Activated CD4-positive, alpha-beta memory T cell treated with anti-CD3 and anti-CD28 coated beads, Interleukin-2, amount 10 ng/mL, durations not matched to agents 7 days and 5 days (primary cell): ENCODE measurements around the gene FERMT3. TPM values are rescaled to one million over a fixed set of nuclear protein-coding genes. Genes with fewer than 3 reads are reported as not detected.
"Not testable (repeated sequence)": the region's sequence is repeated elsewhere in the genome, so short reads cannot be mapped to it uniquely, and the experiment has no call there.

ENCODE experiments used
- CTCF ChIA-PET: fragments of 350-600 bp; sonication (Branson Sonifier 250); formaldehyde crosslinking; loops from one replicate; lab custom pipeline; 2021; ENCODE audit warnings: antibody characterized with exemption, inconsistent platforms; lab: Charles Lee
- POLR2A ChIA-PET: fragments of 350-600 bp; sonication (Branson Sonifier 250); formaldehyde crosslinking; loops from one replicate; lab custom pipeline; 2021; ENCODE audit warnings: antibody characterized with exemption; lab: Charles Lee
- DNase-seq: peaks from one replicate; pipeline ENCODE4 v3.0.0-alpha.2; 2020
- H3K27ac Mint-ChIP-seq: one replicate; pipeline ENCODE4 v1.8.0; 2021; ENCODE audit warnings: mild to moderate bottlenecking, mixed read lengths
- H3K27me3 Mint-ChIP-seq: one replicate; pipeline ENCODE4 v1.8.0; 2021; ENCODE audit warnings: mixed read lengths
- H3K36me3 Mint-ChIP-seq: one replicate; pipeline ENCODE4 v1.8.0; 2021; ENCODE audit warnings: low read depth, mixed read lengths
- H3K4me1 Mint-ChIP-seq: one replicate; pipeline ENCODE4 v1.8.0; 2021; ENCODE audit warnings: mixed read lengths
- H3K4me3 Mint-ChIP-seq: one replicate; pipeline ENCODE4 v1.8.0; 2021; ENCODE audit warnings: mild to moderate bottlenecking, mixed read lengths
- H3K9me3 Mint-ChIP-seq: one replicate; pipeline ENCODE4 v1.8.0; 2021; ENCODE audit warnings: mixed read lengths
- total RNA-seq, 2 experiments: library from RNA; stranded (reverse); gene quantifications; one replicate each; pipeline ENCODE4 v1.2.3, GENCODE V29; 2021

The FERMT3 gene
- total RNA-seq, 2 experiments from 2014 or later: 195 to 199 TPM

DNA sequence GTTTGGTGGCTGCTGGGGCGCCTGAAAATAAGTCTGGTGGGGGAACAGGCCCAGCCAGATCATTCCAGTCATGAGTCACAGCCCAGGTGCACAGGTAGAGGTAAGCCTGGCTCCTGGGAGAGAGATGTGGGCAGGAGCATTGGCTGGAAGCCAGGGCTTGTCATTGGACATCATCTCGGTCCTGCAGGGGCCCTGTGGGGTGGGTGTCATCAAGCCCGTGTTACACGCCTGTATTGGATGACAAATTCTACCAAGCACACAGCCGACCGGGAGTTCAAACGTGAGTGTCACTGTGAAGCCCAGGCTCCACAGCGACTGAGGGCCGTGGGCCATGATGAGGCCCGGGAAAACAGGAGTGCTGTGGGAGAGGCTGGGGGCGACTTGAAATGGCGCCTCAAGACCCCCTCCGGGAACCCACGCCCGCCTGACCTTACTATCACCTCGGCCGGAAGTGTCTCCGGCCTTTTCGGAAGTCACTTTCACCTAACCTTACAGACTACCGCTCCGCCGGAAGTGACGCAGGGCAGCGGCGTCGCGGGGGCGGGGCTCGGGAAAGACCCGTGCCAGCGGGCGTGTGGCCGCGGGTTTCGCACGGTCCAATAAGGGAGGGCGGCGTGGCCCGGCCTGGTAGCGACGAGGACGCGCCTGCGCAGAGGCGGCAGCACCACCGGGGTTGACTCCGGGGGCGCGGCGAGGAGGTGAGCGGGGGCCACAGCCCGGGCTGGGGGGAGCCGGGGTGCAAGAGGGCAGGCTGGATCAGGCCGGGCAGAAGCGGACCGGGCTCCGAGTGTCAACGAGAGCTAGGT is 34.1 kb downstream of the FERMT3 start, which contains the start of gene FKBP2:
Gene FKBP2 (plus strand): TSS at position 661 of the 806 bp plus-strand sequence. CDS start 1,293 bp downstream, outside the sequence.
- peak within 1 kb of the TSS; percentile 90 for H3K4me3 Mint-ChIP-seq
- H3K27ac Mint-ChIP-seq: peak within 1 kb of the TSS; percentile 92
- DNase-seq: peak; percentile 98
- H3K36me3 Mint-ChIP-seq: peaks cover 23% of the 10 kb centered on the region
- H3K4me1 Mint-ChIP-seq: peaks cover 52% of the 10 kb centered on the region
- H3K27me3 Mint-ChIP-seq: no peaks in the 10 kb centered on the region
- H3K9me3 Mint-ChIP-seq: no peaks in the 10 kb centered on the region
- ChIA-PET CTCF (interaction anchor here (0.7 to 3.6 kb wide), 15 partner anchors 10 to 538 kb away, joined by 3 to 23 read pairs (median 5); partner anchors contain the start of genes CATSPERZ, GPR137, NUDT22 and PRDX5), POLR2A (interaction anchor here (0.8 to 5.9 kb wide), 13 partner anchors 9 to 77 kb away, joined by 4 to 49 read pairs (median 8); partner anchors contain the start of genes BAD, DNAJC4, FERMT3 and NUDT22)

DNA sequence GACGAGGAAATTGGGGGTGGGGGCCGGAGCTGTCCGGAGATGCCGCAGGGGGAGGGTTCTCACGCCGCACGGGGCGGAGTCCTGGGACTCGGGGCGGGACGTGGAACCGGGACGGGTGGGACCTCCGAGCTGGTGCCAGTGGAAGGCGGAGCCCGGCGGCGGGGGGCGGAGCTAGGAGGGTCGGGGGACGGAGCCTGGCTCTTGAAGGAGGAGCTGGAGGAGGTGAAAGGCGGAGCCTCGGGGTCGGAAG is 34.6 kb downstream of the FERMT3 start:
- peak overlapping the region; percentile 90 for H3K4me3 Mint-ChIP-seq
- H3K27ac Mint-ChIP-seq: peak overlapping the region; percentile 92
- POLR2A ChIA-PET: interaction anchor here (0.8 to 5.9 kb wide), 11 partner anchors 9 to 76 kb away, joined by 4 to 49 read pairs (median 8); partner anchors contain the start of genes BAD, DNAJC4, FERMT3 and NUDT22
- CTCF ChIA-PET: interaction anchor here (0.7 to 3.6 kb wide), 14 partner anchors 9 to 537 kb away, joined by 3 to 23 read pairs (median 6); partner anchors contain the start of genes CATSPERZ, GPR137, NUDT22 and PRDX5
- DNase-seq: peak; percentile 100
- no peaks in the 10 kb centered on the region for H3K27me3 Mint-ChIP-seq
- peaks cover 50% of the 10 kb centered on the region for H3K4me1 Mint-ChIP-seq
- peaks cover 23% of the 10 kb centered on the region for H3K36me3 Mint-ChIP-seq
- no peaks in the 10 kb centered on the region for H3K9me3 Mint-ChIP-seq

DNA sequence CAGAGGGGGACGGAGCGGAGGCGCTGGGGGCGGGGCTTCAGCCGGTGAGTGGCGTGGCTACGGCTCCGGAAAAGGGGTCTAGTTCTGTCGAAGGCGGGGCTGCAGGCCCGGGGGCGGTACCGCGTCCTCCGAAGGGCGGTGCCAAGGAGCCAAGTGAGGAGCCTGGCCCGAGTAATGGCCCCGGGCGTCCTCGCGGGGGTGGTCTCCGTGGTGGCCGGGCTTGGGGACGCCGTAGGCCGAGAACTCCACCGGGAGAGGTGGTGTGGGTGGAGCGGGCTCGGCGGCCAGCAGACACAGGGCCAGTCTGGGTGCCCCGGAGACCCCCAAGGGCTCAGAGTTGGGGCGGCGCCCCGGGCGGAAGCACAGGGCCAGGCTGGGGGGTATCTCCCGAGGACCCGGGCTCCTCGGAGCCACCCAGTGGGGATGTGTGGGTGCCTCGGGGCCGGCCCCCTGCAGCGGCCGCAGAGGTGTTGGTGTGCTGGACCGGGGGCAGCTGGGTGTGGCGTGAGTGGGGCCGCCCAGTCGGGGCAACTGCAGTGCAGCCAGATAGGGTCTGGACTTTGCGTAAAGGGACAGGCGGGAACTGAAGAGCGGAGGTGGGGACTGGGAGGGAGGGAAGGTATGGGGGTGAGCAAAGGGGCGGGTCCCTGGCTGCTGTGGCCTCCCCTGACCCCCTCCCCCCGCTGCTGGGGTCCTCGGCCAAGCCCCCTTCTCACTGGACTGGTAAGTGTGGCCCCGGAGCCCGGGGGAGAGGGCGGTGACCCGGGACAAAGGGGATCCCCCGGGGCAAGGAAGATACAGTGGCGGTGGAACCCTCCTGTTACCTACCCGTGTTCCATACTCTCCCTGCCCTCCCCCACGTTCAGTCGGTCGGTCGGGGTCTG is 35.2 kb downstream of the FERMT3 start:
- DNase-seq: no peak
- CTCF ChIA-PET: interaction anchor here (0.7 to 3.6 kb wide), 14 partner anchors 8 to 537 kb away, joined by 3 to 23 read pairs (median 6); partner anchors contain the start of genes CATSPERZ, GPR137, NUDT22 and PRDX5
- Mint-ChIP-seq H3K4me3 (peak overlapping the region; percentile 90), H3K27me3 (no peaks in the 10 kb centered on the region), H3K36me3 (peaks cover 23% of the 10 kb centered on the region), H3K27ac (peak overlapping the region; percentile 92), H3K9me3 (no peaks in the 10 kb centered on the region), H3K4me1 (peaks cover 50% of the 10 kb centered on the region)
- POLR2A ChIA-PET: interaction anchor here (0.6 to 11.2 kb wide), 13 partner anchors 8 to 76 kb away, joined by 4 to 131 read pairs (median 8); partner anchors contain the start of genes BAD, DNAJC4, FERMT3 and NUDT22

DNA sequence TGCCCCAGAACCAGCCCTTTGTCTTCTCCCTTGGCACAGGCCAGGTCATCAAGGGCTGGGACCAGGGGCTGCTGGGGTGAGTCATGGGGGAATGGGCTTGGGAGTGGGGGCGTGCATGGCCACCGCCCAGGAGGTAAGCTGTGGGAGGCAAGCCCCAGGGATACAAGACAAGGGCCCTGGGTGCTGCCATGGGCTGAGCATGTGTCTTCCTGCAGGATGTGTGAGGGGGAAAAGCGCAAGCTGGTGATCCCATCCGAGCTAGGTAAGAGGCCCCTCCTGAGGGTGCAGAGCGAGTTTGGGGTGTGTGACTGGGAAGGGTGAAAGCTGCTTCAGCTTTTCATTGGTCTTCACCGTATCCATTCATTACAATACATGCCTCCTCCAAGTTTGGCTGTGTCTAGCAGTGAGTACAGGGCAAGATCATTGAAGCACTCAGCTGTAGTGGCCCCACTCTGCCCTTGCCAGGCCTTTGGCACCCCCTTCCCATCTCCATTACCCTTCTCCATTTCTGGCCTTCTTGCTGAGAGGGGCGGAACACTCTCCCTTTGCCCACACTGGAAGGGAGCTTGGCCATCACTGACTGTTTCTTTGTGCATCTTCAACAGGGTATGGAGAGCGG is 36.8 kb downstream of the FERMT3 start:
- ChIA-PET CTCF (interaction anchor here (0.7 to 3.6 kb wide), 7 partner anchors 7 to 74 kb away, joined by 3 to 23 read pairs (median 5); partner anchors contain the start of genes FERMT3, PRDX5 and TRMT112), POLR2A (interaction anchor here (0.8 to 11.2 kb wide), 11 partner anchors 12 to 97 kb away, joined by 3 to 131 read pairs (median 6); partner anchors contain the start of genes CCDC88B, DNAJC4, ESRRA and FERMT3)
- Mint-ChIP-seq H3K4me3 (peak overlapping the region; percentile 47), H3K27me3 (no peaks in the 10 kb centered on the region), H3K27ac (peak overlapping the region; percentile 35), H3K36me3 (peaks cover 13% of the 10 kb centered on the region), H3K9me3 (no peaks in the 10 kb centered on the region), H3K4me1 (peaks cover 56% of the 10 kb centered on the region)
- DNase-seq: no peak

DNA sequence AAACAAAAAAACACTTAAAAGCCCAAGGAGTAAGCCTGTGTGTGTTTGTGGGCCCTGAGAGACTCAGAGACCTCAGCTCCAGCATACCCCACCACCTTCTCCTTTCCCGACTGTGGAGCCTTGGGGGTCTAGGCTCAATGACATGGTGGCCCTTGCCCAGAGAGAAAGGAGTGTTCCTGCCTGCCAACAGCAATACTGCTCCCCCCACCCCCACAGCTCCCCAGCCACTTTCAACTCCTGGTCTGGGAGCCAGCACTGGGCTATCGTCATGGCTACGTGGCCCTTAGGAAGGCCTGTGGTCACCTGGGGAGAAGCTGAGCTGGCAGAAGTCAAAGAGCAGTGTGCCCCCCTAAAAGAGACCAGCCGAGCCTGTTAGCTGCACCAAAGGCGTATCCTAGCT is 37.6 kb downstream of the FERMT3 start:
- H3K4me1 Mint-ChIP-seq: peaks cover 55% of the 10 kb centered on the region
- POLR2A ChIA-PET: interaction anchor here (1.1 to 11.2 kb wide), 10 partner anchors 11 to 91 kb away, joined by 3 to 131 read pairs (median 12); partner anchors contain the start of genes CATSPERZ, DNAJC4, ESRRA and FERMT3
- H3K36me3 Mint-ChIP-seq: peaks cover 13% of the 10 kb centered on the region
- H3K27ac Mint-ChIP-seq: peak overlapping the region; percentile 35
- H3K27me3 Mint-ChIP-seq: no peaks in the 10 kb centered on the region
- CTCF ChIA-PET: interaction anchor here (0.7 to 1.8 kb wide), 7 partner anchors 13 to 74 kb away, joined by 3 to 7 read pairs (median 5); partner anchors contain the start of genes FERMT3, NUDT22, PRDX5 and TRMT112
- peak overlapping the region; percentile 47 for H3K4me3 Mint-ChIP-seq
- no peaks in the 10 kb centered on the region for H3K9me3 Mint-ChIP-seq
- DNase-seq: no peak

DNA sequence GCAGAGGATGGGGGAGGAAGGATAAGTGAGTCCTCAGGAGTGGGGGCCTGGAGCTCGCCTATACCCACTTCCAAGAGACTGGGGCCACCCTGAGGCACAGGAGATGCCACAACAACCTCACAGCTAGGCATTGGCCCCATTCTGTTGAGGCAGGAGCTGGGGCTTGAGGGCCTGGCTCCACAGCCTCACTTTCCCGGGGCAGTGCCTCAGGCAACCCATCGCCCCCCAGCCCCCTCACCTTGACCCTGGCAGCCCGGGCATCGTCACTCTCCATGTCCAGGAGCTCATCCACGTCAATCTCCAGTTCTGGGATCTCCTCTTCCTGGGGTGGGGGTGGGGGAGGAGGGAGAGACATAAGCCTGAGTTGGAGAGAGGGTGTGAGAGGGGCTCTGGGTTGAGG is 38.4 kb downstream of the FERMT3 start:
- peak overlapping the region; percentile 86 for H3K4me3 Mint-ChIP-seq
- peaks cover 13% of the 10 kb centered on the region for H3K36me3 Mint-ChIP-seq
- peaks cover 1% of the 10 kb centered on the region for H3K27me3 Mint-ChIP-seq
- peak overlapping the region; percentile 85 for H3K27ac Mint-ChIP-seq
- ChIA-PET CTCF (interaction anchor here (0.5 to 2.8 kb wide), 10 partner anchors 18 to 73 kb away, joined by 3 to 14 read pairs (median 6); partner anchors contain the start of genes ESRRA, NUDT22, PRDX5 and TRMT112), POLR2A (interaction anchor here (0.8 to 11.2 kb wide), 19 partner anchors 9 to 534 kb away, joined by 3 to 131 read pairs (median 8); partner anchors contain the start of genes BAD, CATSPERZ, DNAJC4 and ESRRA)
- no peak for DNase-seq
- no peaks in the 10 kb centered on the region for H3K9me3 Mint-ChIP-seq
- peaks cover 52% of the 10 kb centered on the region for H3K4me1 Mint-ChIP-seq

DNA sequence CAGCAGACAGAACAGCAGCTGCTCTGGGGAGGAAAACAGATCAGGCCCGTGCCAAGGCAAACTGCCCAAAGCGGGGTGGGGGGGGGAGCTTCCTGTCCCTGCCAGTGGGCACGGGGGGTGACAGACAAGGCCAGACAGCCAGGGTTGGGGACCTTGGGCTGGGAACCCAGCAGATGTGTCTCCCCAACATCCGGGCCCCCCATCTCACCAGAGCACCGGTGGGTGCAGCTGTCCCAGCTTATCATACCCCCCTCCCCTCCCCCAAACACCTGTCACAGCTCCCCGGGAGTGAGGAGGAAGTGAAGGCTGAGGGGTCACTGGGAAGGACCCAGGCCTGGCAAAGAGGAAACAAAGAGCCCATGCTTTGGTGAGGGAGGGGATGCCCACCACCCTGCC is 38.9 kb downstream of the FERMT3 start:
- peak overlapping the region; percentile 86 for H3K4me3 Mint-ChIP-seq
- peaks cover 51% of the 10 kb centered on the region for H3K4me1 Mint-ChIP-seq
- H3K27me3 Mint-ChIP-seq: peaks cover 3% of the 10 kb centered on the region
- CTCF ChIA-PET: interaction anchor here (0.5 to 2.8 kb wide), 11 partner anchors 18 to 86 kb away, joined by 3 to 14 read pairs (median 6); partner anchors contain the start of genes ESRRA, NUDT22, PRDX5 and TRMT112
- peak overlapping the region; percentile 85 for H3K27ac Mint-ChIP-seq
- DNase-seq: peak; percentile 40
- POLR2A ChIA-PET: interaction anchor here (0.8 to 11.2 kb wide), 18 partner anchors 9 to 533 kb away, joined by 3 to 131 read pairs (median 6); partner anchors contain the start of genes BAD, CATSPERZ, DNAJC4 and ESRRA
- no peaks in the 10 kb centered on the region for H3K9me3 Mint-ChIP-seq
- peaks cover 13% of the 10 kb centered on the region for H3K36me3 Mint-ChIP-seq

DNA sequence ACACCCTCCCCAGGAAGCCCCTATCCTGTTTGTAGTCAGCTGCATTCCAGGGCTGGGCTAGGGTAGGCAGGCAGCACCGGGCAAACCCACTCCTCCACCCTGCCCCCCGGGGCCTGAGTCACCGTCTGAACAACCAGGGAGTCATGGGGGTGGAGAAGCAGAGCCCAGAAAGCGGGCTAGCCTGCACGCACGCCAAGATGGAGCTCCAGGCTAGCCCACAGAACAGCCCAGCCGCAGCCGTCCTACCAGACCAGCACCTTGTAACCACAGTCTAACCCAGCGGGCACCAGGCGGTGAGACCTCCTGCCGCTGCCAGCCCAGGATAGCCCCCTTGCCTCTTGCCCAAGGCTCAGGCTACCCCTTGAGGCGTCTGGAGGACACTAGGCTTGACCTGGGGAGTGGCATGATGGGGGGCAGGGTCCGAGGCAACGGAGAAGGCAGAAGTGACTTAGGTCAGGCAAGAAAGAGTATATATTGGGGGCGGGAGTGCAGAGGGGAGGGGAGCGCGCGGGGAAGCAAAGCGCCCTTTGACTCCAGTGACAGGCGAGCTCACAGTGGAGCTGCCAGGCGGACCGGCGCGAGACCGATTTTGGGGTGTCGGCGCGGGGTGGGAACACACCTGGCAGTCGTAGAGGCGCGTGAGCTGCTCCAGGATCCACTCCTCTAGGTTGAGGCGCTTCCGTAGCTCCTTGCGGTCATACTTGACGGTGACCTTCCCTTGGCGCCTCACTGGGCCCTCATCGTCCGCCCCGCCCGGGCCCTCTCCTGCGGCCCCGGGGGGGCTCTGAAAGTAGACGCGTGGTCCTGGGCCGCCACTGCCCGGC is 39.5 kb downstream of the FERMT3 start:
- H3K27me3 Mint-ChIP-seq: peaks cover 3% of the 10 kb centered on the region
- no peaks in the 10 kb centered on the region for H3K9me3 Mint-ChIP-seq
- peaks cover 13% of the 10 kb centered on the region for H3K36me3 Mint-ChIP-seq
- peak overlapping the region; percentile 85 for H3K27ac Mint-ChIP-seq
- ChIA-PET POLR2A (interaction anchor here (0.7 to 11.2 kb wide), 17 partner anchors 9 to 1390 kb away, joined by 3 to 131 read pairs (median 8); partner anchors contain the start of genes BAD, CATSPERZ, DNAJC4 and ESRRA), CTCF (interaction anchor here (0.9 to 2.8 kb wide), 10 partner anchors 9 to 86 kb away, joined by 3 to 14 read pairs (median 5); partner anchors contain the start of genes ESRRA, PRDX5 and TRMT112)
- peak; percentile 76 for DNase-seq
- H3K4me3 Mint-ChIP-seq: peak overlapping the region; percentile 86
- H3K4me1 Mint-ChIP-seq: peaks cover 50% of the 10 kb centered on the region

DNA sequence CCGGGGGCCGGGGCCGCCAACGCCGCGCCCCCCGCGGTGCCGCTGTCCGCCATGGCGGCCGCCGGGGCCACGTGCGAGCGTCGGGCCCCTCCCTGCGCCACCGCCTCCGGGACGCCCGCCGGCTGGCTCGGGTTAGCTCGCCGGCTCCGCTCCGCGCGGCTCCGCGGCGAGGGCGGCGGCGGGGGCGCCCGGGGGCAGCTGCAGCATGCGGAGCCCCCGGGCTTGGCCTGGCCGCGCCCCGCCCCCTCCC is 40.0 kb downstream of the FERMT3 start:
- Mint-ChIP-seq H3K4me1 (peaks cover 49% of the 10 kb centered on the region), H3K36me3 (peaks cover 13% of the 10 kb centered on the region), H3K4me3 (peak overlapping the region; percentile 77)
- not testable (repeated sequence) for H3K27me3 Mint-ChIP-seq, DNase-seq, H3K9me3 Mint-ChIP-seq, H3K27ac Mint-ChIP-seq
- CTCF ChIA-PET: interaction anchor here (0.9 to 2.8 kb wide), 6 partner anchors 9 to 85 kb away, joined by 3 to 14 read pairs (median 6); no protein-coding TSS in a partner anchor
- POLR2A ChIA-PET: interaction anchor here (0.7 to 11.2 kb wide), 13 partner anchors 9 to 1390 kb away, joined by 3 to 131 read pairs (median 14); partner anchors contain the start of genes BAD, CATSPERZ, DNAJC4 and ESRRA

DNA sequence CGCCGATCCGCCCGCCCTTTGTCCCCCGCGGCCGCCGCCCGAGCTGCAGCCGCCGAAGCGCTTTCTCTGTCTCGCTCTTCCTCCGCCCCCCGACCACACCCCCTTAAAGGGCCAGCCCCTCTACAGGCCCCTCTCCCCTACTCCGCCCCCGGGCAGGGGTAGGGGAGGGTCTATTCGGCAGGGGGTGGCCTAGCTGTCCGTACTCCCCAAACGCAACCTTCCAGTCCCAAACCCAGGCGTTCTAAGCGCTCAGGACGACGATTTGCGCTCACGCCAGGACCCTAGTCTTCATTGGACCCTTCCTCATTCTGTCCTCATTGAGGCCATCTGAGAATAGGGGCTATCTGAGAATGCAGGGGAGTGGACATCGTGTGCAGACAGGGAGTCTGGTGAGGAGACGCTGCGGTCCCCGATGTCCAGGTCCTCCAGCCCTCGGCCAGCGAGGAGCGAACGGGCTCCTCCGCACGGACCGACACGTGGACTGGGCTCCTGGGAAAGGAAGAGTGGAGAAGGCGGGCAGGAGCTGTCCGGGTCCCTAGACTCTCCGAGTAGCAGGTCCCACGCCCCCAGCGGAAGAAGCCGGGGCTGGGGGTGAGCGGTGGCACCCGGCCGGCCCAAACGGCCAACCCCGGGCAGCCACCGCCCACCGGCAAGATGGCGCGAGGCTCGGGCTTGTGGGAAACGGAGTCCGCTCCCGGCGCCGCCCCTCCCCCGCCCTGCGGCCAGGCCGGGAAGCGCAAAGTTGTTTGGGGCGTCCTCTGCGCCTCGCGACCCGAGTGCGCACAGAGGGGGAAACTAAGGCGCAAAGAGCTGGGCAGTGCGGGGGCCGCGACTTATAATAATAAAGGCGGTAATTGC is 40.6 kb downstream of the FERMT3 start, which contains the start of gene PPP1R14B:
Gene PPP1R14B (minus strand): TSS at position 73 of the 858 bp plus-strand sequence. CDS start 270 bp downstream, outside the sequence.
- Mint-ChIP-seq H3K36me3 (peaks cover 13% of the 10 kb centered on the region), H3K9me3 (no peaks in the 10 kb centered on the region), H3K4me3 (peak within 1 kb of the TSS; percentile 86), H3K4me1 (peaks cover 53% of the 10 kb centered on the region), H3K27ac (peak within 1 kb of the TSS; percentile 85), H3K27me3 (peaks cover 3% of the 10 kb centered on the region)
- ChIA-PET POLR2A (interaction anchor here (0.9 to 11.2 kb wide), 9 partner anchors 21 to 1391 kb away, joined by 3 to 131 read pairs (median 17); partner anchors contain the start of genes BAD, ESRRA, FERMT3 and NUDT22), CTCF (interaction anchor here (1.0 to 2.8 kb wide), 5 partner anchors 8 to 56 kb away, joined by 3 to 14 read pairs (median 9); no protein-coding TSS in a partner anchor)
- DNase-seq: peak; percentile 84
